PC-9 (cell line): ENCODE data around the gene SLC4A1. TPM values are rescaled to one million over a fixed set of nuclear protein-coding genes. Genes with fewer than 3 reads are reported as not detected.

Experiments
- BruUV-seq: library from RNA; stranded (reverse); fragments of 400-500 nt; replicated peaks from 2 replicates; lab custom pipeline; 2021; lab: Mats Ljungman, UMichigan
- CTCF ChIA-PET: fragments of 300-600 bp; sonication (Branson Sonifier 250); formaldehyde crosslinking; loops from one replicate; lab custom pipeline; 2022; ENCODE audit warnings: antibody characterized with exemption; lab: Charles Lee
- POLR2A ChIA-PET: fragments of 300-600 bp; sonication (Branson Sonifier 250); formaldehyde crosslinking; loops from one replicate; lab custom pipeline; 2022; ENCODE audit warnings: antibody characterized with exemption; ENCODE audit not compliant: unreplicated experiment; lab: Charles Lee
- DNase-seq, 2 experiments: peaks; one replicate each; pipeline versions ENCODE4 v3.0.0 to v3.0.0-alpha.2; 2015 to 2022; ENCODE audit warnings: mixed read lengths in 1 of 2
- H2AFZ ChIP-seq: fragments of 200-600 bp; sonication (generic); 2 replicates; pipeline ENCODE4 v1.8.1; 2017; ENCODE audit warnings: antibody characterized with exemption
- H3F3A ChIP-seq: fragments of 200-600 bp; sonication (generic); 2 replicates; pipeline ENCODE4 v1.8.1; 2017; ENCODE audit warnings: antibody characterized with exemption, mild to moderate bottlenecking, low read depth; ENCODE audit not compliant: insufficient read depth
- H3K27ac ChIP-seq: fragments of 200-600 bp; sonication (generic); 2 replicates; pipeline ENCODE4 v1.6.1; 2016; ENCODE audit warnings: mixed run types
- H3K27me3 ChIP-seq: fragments of 200-600 bp; sonication (generic); 2 replicates; pipeline ENCODE4 v1.6.1; 2016; ENCODE audit warnings: low read depth, mixed run types; ENCODE audit not compliant: insufficient read depth
- H3K36me3 ChIP-seq: fragments of 200-600 bp; sonication (generic); 2 replicates; pipeline ENCODE4 v1.6.1; 2016; ENCODE audit warnings: low read depth, mixed run types
- H3K4me1 ChIP-seq: fragments of 200-600 bp; sonication (generic); replicated peaks from 2 replicates; pipeline ENCODE4 v1.6.1; 2016; ENCODE audit warnings: mixed run types; ENCODE audit not compliant: insufficient read depth
- H3K4me2 ChIP-seq: fragments of 200-600 bp; sonication (generic); 2 replicates; pipeline ENCODE4 v1.6.1; 2017; ENCODE audit warnings: mixed run types
- H3K4me3 ChIP-seq: fragments of 200-600 bp; sonication (generic); 2 replicates; pipeline ENCODE4 v1.6.1; 2016; ENCODE audit warnings: mixed run types
- H3K79me2 ChIP-seq: fragments of 200-600 bp; sonication (generic); 2 replicates; pipeline ENCODE4 v1.6.1; 2017; ENCODE audit warnings: low read depth, mixed run types
- H3K9me2 ChIP-seq: fragments of 200-600 bp; sonication (generic); 2 replicates; pipeline ENCODE4 v1.8.1; 2017; ENCODE audit warnings: mild to moderate bottlenecking; ENCODE audit not compliant: insufficient read depth
- H3K9me3 ChIP-seq: fragments of 200-600 bp; sonication (generic); 2 replicates; pipeline ENCODE4 v1.8.1; 2016; ENCODE audit warnings: low read depth; ENCODE audit not compliant: insufficient read depth
- H4K20me1 ChIP-seq: fragments of 200-600 bp; sonication (generic); 2 replicates; pipeline ENCODE4 v1.8.1; 2017; ENCODE audit not compliant: insufficient read depth
- CTCF ChIP-seq: fragments of 200-600 bp; sonication (generic); conservative IDR thresholded peaks from 2 replicates; pipeline ENCODE4 v1.6.1; 2017; ENCODE audit warnings: mixed run types, antibody characterized with exemption, mild to moderate bottlenecking, moderate library complexity
- EZH2 ChIP-seq: fragments of 200-600 bp; sonication (generic); IDR thresholded peaks from 2 replicates; pipeline ENCODE4 v1.8.0; 2017; ENCODE audit warnings: antibody characterized with exemption, low read depth
- intact Hi-C: fragments of 100-400 bp; cut with micrococcal nuclease; formaldehyde crosslinking; loops from one replicate; pipeline ENCODE4 v1.10.0; 2022; ENCODE audit not compliant: unreplicated experiment
- total RNA-seq: library from RNA; stranded (reverse); gene quantifications from 2 replicates; pipeline ENCODE4 v1.2.3, GENCODE V29; 2021

The SLC4A1 gene
- total RNA-seq, 1 experiment from 2014 or later, result not detected

- POLR2A ChIA-PET, result interaction anchor here (0.9 kb wide), 1 partner anchor 92 kb away, joined by 3 read pairs; no protein-coding TSS in a partner anchor
- Histone ChIP-seq H3K27me3 (peaks cover 45% of the 10 kb centered on the region), H3K4me1 (no peaks in the 10 kb centered on the region), H3K27ac (no peak overlapping the region), H3F3A (no peaks in the 10 kb centered on the region), H4K20me1 (no peaks in the 10 kb centered on the region), H2AFZ (no peak overlapping the region), H3K4me3 (no peak overlapping the region), H3K9me3 (no peaks in the 10 kb centered on the region), H3K36me3 (no peaks in the 10 kb centered on the region), H3K4me2 (no peak overlapping the region), H3K9me2 (no peaks in the 10 kb centered on the region), H3K79me2 (no peaks in the 10 kb centered on the region)
- CTCF ChIA-PET, result interaction anchor here (0.6 kb wide), 1 partner anchor 349 kb away, joined by 3 read pairs; no protein-coding TSS in a partner anchor
- intact Hi-C loops, result no loop called here
- no peak for DNase-seq
- no TSS peak for BruUV-seq
- TF ChIP-seq EZH2 (no peak), CTCF (no peak)
These were observed 30.0 kb upstream of the SLC4A1 start for GRCh38 chr17:44297975-44298374.

GRCh38 chr17:44293509-44294226 is 25.7 kb upstream of the SLC4A1 start:
- no TSS peak for BruUV-seq
- no peak for DNase-seq
- Histone ChIP-seq H3F3A (no peaks in the 10 kb centered on the region), H3K27me3 (peaks cover 15% of the 10 kb centered on the region; the same call in 1 of the 2 replicates), H3K9me2 (no peaks in the 10 kb centered on the region), H4K20me1 (no peaks in the 10 kb centered on the region), H3K27ac (no peak overlapping the region), H3K4me1 (no peaks in the 10 kb centered on the region), H3K79me2 (no peaks in the 10 kb centered on the region), H3K4me2 (no peak overlapping the region), H2AFZ (no peak overlapping the region), H3K36me3 (no peaks in the 10 kb centered on the region), H3K9me3 (no peaks in the 10 kb centered on the region), H3K4me3 (no peak overlapping the region)
- POLR2A ChIA-PET, result no interaction called here
- TF ChIP-seq CTCF (no peak), EZH2 (no peak)
- CTCF ChIA-PET, result no interaction called here
- intact Hi-C loops, result no loop called here

- TF ChIP-seq EZH2 (no peak), CTCF (no peak)
- BruUV-seq, result no TSS peak
These were observed 19.7 kb upstream of the SLC4A1 start for GRCh38 chr17:44287651-44288050.

More at GRCh38 chr17:44287651-44288050, 19.7 kb upstream of the SLC4A1 start:
- POLR2A ChIA-PET, result no interaction called here
- H3K36me3 ChIP-seq, result no peaks in the 10 kb centered on the region
- no peak overlapping the region for H3K4me3 ChIP-seq
- intact Hi-C loops, result no loop called here
- no peak overlapping the region for H3K27ac ChIP-seq
- H3K4me1 ChIP-seq, result no peaks in the 10 kb centered on the region
- no peaks in the 10 kb centered on the region for H3K9me3 ChIP-seq
- H3K9me2 ChIP-seq, result no peaks in the 10 kb centered on the region
- peaks cover 4% of the 10 kb centered on the region; the same call in 1 of the 2 replicates for H3K27me3 ChIP-seq
- H3K4me2 ChIP-seq, result no peak overlapping the region
- H4K20me1 ChIP-seq, result no peaks in the 10 kb centered on the region
- no peaks in the 10 kb centered on the region for H3F3A ChIP-seq
- no peak for DNase-seq
- H2AFZ ChIP-seq, result no peak overlapping the region
- CTCF ChIA-PET, result interaction anchor here (0.6 kb wide), 1 partner anchor 1995 kb away, joined by 5 read pairs; no protein-coding TSS in a partner anchor
- H3K79me2 ChIP-seq, result no peaks in the 10 kb centered on the region
